GM12801 (cell line): ENCODE data around the gene SREK1IP1.

Experiments
- CTCF ChIP-seq: IDR thresholded peaks from one replicate; pipeline ENCODE4 v1.5.1; 2011; ENCODE audit warnings: control low read depth; ENCODE audit not compliant: insufficient read length; ENCODE audit errors: extremely low read depth

The SREK1IP1 gene

GRCh38 chr5:64796301-64796700 is 27.8 kb upstream of the SREK1IP1 start:
- TF ChIP-seq CTCF = no peak

- no peak for TF ChIP-seq CTCF
Measured at GRCh38 chr5:64794053-64794770, 25.7 kb upstream of the SREK1IP1 start.

- TF ChIP-seq CTCF = no peak
Measured at GRCh38 chr5:64792469-64792868, 24.0 kb upstream of the SREK1IP1 start.

GRCh38 chr5:64790210-64790609 is 21.7 kb upstream of the SREK1IP1 start:
- TF ChIP-seq CTCF = no peak

- TF ChIP-seq CTCF = no peak
Measured at GRCh38 chr5:64789457-64789856, 21.0 kb upstream of the SREK1IP1 start.

GRCh38 chr5:64788156-64788555 is 19.7 kb upstream of the SREK1IP1 start:
- TF ChIP-seq CTCF = no peak

GRCh38 chr5:64786372-64786771 is 17.9 kb upstream of the SREK1IP1 start:
- TF ChIP-seq CTCF = no peak
